Nephron (organoid): ENCODE measurements around the gene RPRD1A.

Source experiments
- H3K27ac Mint-ChIP-seq, 3 experiments: 2 replicates each; pipeline ENCODE4 v1.8.0; 2020; ENCODE audit warnings: mixed read lengths in 3 of 3, mild to moderate bottlenecking in 2 of 3, moderate library complexity in 1 of 3
- H3K27me3 Mint-ChIP-seq: 2 replicates; pipeline ENCODE4 v1.8.0; 2021; ENCODE audit warnings: low read depth, mild to moderate bottlenecking, moderate library complexity, mixed read lengths
- H3K36me3 Mint-ChIP-seq: 2 replicates; pipeline ENCODE4 v1.8.0; 2020; ENCODE audit warnings: low read depth, mixed read lengths
- H3K4me1 Mint-ChIP-seq: 2 replicates; pipeline ENCODE4 v1.8.0; 2020; ENCODE audit warnings: mixed read lengths
- H3K4me3 Mint-ChIP-seq, 3 experiments: 2 replicates each; pipeline ENCODE4 v1.8.0; 2020; ENCODE audit warnings: mild to moderate bottlenecking in 3 of 3, mixed read lengths in 3 of 3, moderate library complexity in 2 of 3
- H3K9me3 Mint-ChIP-seq: 2 replicates; pipeline ENCODE4 v1.8.0; 2020; ENCODE audit warnings: mixed read lengths
- CTCF ChIP-seq, 3 experiments: fragments of 200-600 bp; sonication (generic); IDR thresholded peaks; one replicate each; pipeline ENCODE4 v1.5.0; 2021; ENCODE audit warnings: antibody characterized with exemption in 3 of 3; ENCODE audit not compliant: unreplicated experiment in 3 of 3

The RPRD1A gene

DNA sequence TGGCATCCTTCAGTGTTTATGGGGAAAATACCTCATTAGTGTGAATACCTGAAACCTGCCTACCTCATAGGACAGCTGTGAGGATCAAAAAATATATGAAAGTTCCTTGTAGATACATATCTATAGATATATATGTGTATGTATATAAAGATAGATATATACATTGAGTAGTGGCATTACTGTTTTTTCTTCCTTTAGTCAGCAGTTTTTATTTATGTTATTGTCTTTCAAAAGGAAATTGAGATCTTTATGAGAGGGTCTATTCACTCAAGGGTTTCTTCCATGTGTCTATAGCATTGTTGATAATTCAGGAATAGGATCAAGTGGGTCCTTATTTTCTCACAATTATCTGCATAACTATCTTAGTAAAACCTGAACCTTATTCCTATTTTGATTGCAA is 88.2 kb downstream of the RPRD1A start:
- no peaks in the 10 kb centered on the region for H3K9me3 Mint-ChIP-seq
- TF ChIP-seq CTCF (IDR thresholded peaks at IDR 0.05; ENCODE audit: unreplicated experiment in 3 of 3), result no peak
- no peak overlapping the region for H3K4me3 Mint-ChIP-seq
- no peaks in the 10 kb centered on the region for H3K27me3 Mint-ChIP-seq
- no peak overlapping the region for H3K27ac Mint-ChIP-seq
- peaks cover 74% of the 10 kb centered on the region for H3K36me3 Mint-ChIP-seq
- H3K4me1 Mint-ChIP-seq, result peaks cover 3% of the 10 kb centered on the region

GRCh38 chr18:35974181-35974580 is 93.2 kb downstream of the RPRD1A start:
- peaks cover 20% of the 10 kb centered on the region for H3K4me1 Mint-ChIP-seq
- H3K36me3 Mint-ChIP-seq, result peaks cover 39% of the 10 kb centered on the region
- H3K4me3 Mint-ChIP-seq, result peak overlapping the region; percentile 91 to 97 (median 94)
- no peaks in the 10 kb centered on the region for H3K27me3 Mint-ChIP-seq
- H3K9me3 Mint-ChIP-seq, result no peaks in the 10 kb centered on the region
- TF ChIP-seq CTCF (IDR thresholded peaks at IDR 0.05; ENCODE audit: unreplicated experiment in 3 of 3), result no peak
- peak overlapping the region; percentile 30 to 55 (median 43) for H3K27ac Mint-ChIP-seq

- peaks cover 35% of the 10 kb centered on the region for H3K36me3 Mint-ChIP-seq
- no peak for TF ChIP-seq CTCF (IDR thresholded peaks at IDR 0.05; ENCODE audit: unreplicated experiment in 3 of 3)
- peak overlapping the region; percentile 91 to 97 (median 94) for H3K4me3 Mint-ChIP-seq
- H3K27me3 Mint-ChIP-seq, result no peaks in the 10 kb centered on the region
- no peaks in the 10 kb centered on the region for H3K9me3 Mint-ChIP-seq
- peaks cover 20% of the 10 kb centered on the region for H3K4me1 Mint-ChIP-seq
- H3K27ac Mint-ChIP-seq, result peak overlapping the region; percentile 43 to 81 (median 55)
These were observed 93.7 kb downstream of the RPRD1A start for GRCh38 chr18:35973650-35974049.

DNA sequence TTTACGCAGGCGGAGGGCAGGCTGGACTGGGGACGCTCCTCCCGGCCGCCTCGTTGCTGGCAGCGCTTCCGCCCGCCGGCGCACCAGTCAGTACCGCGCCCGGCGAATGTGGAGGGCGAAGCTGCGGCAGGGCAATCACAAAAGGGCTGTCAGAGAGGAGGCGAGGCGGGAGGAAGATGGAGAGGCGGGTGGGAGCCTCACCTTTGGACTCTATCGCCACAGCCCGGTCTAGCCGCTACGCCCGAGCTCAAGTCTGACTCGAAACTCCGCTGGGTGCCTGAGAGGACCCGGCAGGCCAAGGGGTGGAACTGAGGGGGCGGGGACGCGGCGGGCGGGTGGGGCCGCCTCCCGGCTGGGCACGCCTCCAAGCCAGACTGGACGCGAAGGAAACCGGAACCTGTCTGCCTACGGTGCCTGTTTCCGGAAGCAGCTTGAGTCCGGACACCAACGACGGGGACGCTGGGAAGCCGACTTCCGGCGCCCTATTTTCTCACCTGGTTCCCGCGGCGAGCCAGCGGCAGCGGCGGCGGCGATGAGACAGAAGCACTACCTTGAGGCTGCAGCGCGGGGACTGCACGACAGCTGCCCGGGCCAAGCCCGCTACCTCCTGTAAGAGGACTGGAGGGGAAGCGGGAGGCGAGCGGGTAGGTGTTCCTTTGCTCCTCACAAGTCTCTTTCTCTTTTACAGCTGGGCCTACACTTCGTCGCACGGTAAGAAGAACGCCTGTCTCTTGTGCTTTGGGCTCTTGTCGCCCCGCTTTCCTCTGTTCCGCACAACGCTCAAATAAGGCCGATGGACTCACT is 95.0 kb downstream of the RPRD1A start, which contains the start of gene RMP24:
Gene RMP24 (plus strand): TSS at position 483 of the 804 bp plus-strand sequence.
- H3K27ac Mint-ChIP-seq, result peak within 1 kb of the TSS; percentile 81 to 89 (median 82)
- peak within 1 kb of the TSS; percentile 91 to 97 (median 94) for H3K4me3 Mint-ChIP-seq
- H3K27me3 Mint-ChIP-seq, result no peaks in the 10 kb centered on the region
- H3K4me1 Mint-ChIP-seq, result peaks cover 20% of the 10 kb centered on the region
- TF ChIP-seq CTCF (IDR thresholded peaks at IDR 0.05; ENCODE audit: unreplicated experiment in 3 of 3), result no peak
- H3K36me3 Mint-ChIP-seq, result peaks cover 23% of the 10 kb centered on the region
- no peaks in the 10 kb centered on the region for H3K9me3 Mint-ChIP-seq

GRCh38 chr18:35971661-35972196 is 95.6 kb downstream of the RPRD1A start:
- H3K4me1 Mint-ChIP-seq, result peaks cover 20% of the 10 kb centered on the region
- H3K36me3 Mint-ChIP-seq, result peaks cover 19% of the 10 kb centered on the region
- H3K27me3 Mint-ChIP-seq, result no peaks in the 10 kb centered on the region
- H3K4me3 Mint-ChIP-seq, result peak overlapping the region; percentile 91 to 97 (median 94)
- H3K9me3 Mint-ChIP-seq, result no peaks in the 10 kb centered on the region
- peak overlapping the region; percentile 81 to 89 (median 82) for H3K27ac Mint-ChIP-seq
- TF ChIP-seq CTCF (IDR thresholded peaks at IDR 0.05; ENCODE audit: unreplicated experiment in 3 of 3), result no peak
